Stimulated activated CD8-positive, alpha-beta memory T cell treated with anti-CD3 and anti-CD28 coated beads, Interleukin-2, amount 100 ng/mL, for 1 hour (primary cell): ENCODE measurements around the gene HBE1.
"Not testable (repeated sequence)": the region's sequence is repeated elsewhere in the genome, so short reads cannot be mapped to it uniquely, and the experiment has no call there.

ENCODE experiments used
- DNase-seq, 2 donors: peaks; one replicate each; pipeline ENCODE4 v3.0.0-alpha.2; 2020; ENCODE audit warnings: low read depth in 2 of 2

The HBE1 gene

GRCh38 chr11:5285703-5286340 is 16.1 kb upstream of the HBE1 start:
- no peak for DNase-seq

DNA sequence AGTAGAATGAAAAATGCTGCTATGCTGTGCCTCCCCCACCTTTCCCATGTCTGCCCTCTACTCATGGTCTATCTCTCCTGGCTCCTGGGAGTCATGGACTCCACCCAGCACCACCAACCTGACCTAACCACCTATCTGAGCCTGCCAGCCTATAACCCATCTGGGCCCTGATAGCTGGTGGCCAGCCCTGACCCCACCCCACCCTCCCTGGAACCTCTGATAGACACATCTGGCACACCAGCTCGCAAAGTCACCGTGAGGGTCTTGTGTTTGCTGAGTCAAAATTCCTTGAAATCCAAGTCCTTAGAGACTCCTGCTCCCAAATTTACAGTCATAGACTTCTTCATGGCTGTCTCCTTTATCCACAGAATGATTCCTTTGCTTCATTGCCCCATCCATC is 14.9 kb upstream of the HBE1 start:
- DNase-seq: no peak

DNA sequence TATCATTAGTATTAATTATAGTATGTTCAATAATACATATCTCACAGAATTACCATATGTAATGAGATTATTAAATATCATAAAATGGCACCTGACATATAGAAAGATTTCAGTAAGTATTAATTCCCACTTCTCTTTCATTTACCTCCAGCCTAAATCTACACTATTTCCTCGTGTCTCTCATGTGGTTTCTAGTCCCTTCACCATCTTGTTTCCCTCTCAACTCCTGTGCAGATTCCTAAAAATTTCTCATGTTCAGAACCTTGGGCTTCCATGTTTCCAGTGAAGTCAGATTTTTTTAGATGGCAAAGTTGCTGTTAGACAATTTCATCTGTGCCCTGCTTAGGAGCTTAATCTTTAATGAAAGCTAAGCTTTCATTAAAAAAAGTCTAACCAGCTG is 14.1 kb upstream of the HBE1 start:
- DNase-seq: no peak

- no peak for DNase-seq
Measured at GRCh38 chr11:5283086-5283485, 13.3 kb upstream of the HBE1 start.

GRCh38 chr11:5282628-5283027 is 12.9 kb upstream of the HBE1 start:
- DNase-seq: no peak

- DNase-seq: no peak
Measured at GRCh38 chr11:5281596-5281995, 11.9 kb upstream of the HBE1 start.

DNA sequence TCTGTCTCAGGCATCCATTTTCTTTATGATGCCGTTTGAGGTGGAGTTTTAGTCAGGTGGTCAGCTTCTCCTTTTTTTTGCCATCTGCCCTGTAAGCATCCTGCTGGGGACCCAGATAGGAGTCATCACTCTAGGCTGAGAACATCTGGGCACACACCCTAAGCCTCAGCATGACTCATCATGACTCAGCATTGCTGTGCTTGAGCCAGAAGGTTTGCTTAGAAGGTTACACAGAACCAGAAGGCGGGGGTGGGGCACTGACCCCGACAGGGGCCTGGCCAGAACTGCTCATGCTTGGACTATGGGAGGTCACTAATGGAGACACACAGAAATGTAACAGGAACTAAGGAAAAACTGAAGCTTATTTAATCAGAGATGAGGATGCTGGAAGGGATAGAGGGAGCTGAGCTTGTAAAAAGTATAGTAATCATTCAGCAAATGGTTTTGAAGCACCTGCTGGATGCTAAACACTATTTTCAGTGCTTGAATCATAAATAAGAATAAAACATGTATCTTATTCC is 10.9 kb upstream of the HBE1 start:
- no peak for DNase-seq

GRCh38 chr11:5279471-5280090 is 9.8 kb upstream of the HBE1 start:
- no peak for DNase-seq

GRCh38 chr11:5277807-5278382 is 8.2 kb upstream of the HBE1 start:
- no peak for DNase-seq

DNA sequence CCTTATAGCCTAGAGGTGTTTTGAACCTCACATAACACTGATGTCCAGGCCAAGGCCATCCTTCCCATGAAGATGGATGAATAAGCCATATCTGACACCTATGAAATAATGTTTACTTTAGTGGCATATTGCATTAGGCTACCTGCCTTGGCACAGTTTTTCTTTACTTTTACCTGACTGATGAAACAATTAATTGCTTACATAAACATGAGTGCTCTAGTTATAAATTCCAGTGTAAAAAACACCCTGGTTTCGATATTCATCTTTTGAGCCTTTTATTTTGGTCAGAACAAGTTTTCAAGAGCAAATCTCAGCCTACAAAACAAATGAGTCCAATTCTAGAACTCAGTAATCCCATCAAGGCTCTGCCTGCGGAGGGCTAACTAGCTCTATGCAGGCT is 7.0 kb upstream of the HBE1 start:
- no peak for DNase-seq

DNA sequence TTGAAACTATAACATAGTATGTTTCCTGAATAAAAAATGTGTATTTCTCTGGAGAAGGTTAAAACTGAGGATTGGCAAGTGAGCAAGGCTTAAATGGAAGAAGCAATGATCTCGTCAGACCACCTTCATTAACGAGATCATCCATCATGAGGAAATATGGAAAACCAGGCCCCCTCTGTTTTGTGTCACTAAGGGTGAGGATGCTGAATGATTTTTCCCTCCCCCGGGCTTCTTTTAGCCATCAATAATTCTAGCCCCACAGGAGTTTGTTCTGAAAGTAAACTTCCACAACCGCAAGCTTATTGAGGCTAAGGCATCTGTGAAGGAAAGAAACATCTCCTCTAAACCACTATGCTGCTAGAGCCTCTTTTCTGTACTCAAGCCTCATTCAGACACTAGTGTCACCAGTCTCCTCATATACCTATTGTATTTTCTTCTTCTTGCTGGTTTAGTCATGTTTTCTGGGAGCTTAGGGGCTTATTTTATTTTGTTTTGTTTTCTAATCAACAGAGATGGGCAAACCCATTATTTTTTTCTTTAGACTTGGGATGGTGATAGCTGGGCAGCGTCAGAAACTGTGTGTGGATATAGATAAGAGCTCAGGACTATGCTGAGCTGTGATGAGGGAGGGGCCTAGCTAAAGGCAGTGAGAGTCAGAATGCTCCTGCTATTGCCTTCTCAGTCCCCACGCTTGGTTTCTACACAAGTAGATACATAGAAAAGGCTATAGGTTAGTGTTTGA is 5.8 kb upstream of the HBE1 start:
- no peak for DNase-seq

DNA sequence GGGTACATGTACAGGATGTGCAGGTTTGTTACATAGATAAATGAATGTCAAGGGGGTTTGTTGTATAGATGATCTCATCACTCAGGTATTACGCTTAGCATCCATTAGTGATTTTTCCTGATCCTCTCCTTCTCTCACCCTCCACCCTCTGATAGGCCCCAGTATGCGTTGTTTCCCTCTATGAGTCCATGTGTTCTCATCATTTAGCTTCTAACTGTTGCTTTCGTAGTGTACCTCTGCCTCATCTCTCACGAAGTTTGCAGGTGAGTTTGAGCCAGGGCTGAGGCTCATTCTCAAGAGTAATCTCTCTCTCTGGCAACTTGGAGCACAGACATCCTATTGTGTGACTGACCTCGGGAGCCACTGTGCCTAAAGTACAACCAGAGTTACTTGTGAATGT is 4.7 kb upstream of the HBE1 start:
- DNase-seq: no peak

- no peak for DNase-seq
Measured at GRCh38 chr11:5272395-5273017, 2.8 kb upstream of the HBE1 start.

DNA sequence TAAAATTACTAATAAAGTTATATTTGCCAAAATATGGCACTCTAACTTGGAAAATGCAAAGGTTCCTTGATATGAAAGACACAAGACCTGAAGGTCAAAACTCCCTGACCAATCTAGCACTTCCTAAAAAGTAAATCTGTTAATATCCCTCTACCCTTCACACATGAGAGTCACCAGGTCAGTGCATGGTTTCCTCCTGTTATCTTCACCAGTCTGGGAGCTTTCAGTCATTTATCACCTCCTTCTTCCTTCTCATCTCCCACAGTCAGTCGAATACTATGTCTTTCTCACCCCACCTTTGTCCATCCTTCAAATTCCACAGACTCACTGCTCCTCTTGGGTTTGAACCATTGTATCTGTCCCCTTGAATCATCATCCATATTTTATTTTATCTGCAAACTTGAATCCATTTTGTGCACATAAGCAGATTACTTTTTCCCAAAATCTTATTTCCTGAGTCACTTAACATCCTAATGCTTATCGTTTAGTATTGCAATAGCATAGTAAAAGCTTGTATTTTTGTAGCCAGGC is 2.6 kb downstream of the HBE1 start:
- DNase-seq: no peak

DNA sequence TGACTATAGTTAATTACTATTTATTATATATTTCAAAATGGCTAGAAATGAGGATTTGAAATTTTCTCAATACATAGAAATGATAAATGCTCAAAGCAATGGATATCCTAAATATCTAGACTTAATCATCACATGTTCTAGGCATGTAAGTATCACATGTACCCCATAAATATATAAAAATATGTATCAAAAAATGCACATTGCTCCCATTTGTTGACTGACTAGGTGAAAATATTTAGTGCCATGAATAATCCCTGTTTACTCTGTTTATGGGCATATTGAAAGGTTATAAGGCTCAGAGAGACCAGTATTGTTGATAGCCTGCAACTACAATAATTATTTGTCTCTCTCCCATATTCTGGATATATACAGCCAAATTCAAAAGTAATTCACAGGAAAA is 3.1 kb downstream of the HBE1 start:
- DNase-seq: no peak

DNA sequence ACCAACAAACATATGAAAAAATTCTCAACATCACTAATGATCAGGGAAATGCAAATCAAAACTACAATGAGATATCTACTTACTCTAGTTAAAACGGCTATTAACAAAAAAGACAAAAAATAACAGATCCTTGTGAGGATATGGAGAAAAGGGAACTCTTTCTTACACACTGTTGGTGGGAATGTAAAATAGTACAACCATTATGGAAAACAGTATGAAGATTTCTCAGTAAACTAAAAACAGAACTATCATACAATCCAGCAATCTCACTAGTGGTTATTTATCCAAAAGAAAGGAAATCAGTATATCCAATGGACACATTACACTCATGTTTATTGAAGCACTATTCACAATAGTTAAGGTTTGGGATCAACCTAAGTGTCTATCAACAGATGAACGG is 3.9 kb downstream of the HBE1 start:
- DNase-seq: no peak

- no peak for DNase-seq
Measured at GRCh38 chr11:5258543-5259262, 11.0 kb downstream of the HBE1 start.

- DNase-seq: no peak
Measured at GRCh38 chr11:5257296-5257695, 12.4 kb downstream of the HBE1 start.

DNA sequence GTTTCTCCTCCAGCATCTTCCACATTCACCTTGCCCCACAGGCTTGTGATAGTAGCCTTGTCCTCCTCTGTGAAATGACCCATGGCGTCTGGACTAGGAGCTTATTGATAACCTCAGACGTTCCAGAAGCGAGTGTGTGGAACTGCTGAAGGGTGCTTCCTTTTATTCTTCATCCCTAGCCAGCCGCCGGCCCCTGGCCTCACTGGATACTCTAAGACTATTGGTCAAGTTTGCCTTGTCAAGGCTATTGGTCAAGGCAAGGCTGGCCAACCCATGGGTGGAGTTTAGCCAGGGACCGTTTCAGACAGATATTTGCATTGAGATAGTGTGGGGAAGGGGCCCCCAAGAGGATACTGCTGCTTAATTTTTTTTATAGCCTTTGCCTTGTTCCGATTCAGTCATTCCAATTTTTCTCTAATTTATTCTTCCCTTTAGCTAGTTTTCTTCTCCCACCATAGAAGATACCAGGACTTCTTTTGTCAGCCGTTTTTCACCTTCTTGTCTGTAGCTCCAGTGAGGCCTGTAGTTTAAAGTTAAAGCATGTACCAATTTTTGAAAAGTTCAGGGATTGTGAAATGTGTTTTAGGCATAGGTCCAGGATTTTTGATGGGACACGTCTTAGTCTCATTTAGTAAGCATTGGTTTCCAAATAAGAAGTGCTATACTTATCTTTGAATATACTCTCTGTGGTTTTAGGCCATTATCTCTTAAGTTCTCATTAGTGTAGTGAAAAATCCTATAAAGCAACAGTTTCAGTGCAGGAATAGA is 14.9 kb downstream of the HBE1 start, which contains the start of gene HBG2:
Gene HBG2, minus strand, starts transcription at position 136 of the 768 bp plus-strand sequence. Its CDS starts 53 bp downstream, at position 83.
- not testable (repeated sequence) for DNase-seq

DNA sequence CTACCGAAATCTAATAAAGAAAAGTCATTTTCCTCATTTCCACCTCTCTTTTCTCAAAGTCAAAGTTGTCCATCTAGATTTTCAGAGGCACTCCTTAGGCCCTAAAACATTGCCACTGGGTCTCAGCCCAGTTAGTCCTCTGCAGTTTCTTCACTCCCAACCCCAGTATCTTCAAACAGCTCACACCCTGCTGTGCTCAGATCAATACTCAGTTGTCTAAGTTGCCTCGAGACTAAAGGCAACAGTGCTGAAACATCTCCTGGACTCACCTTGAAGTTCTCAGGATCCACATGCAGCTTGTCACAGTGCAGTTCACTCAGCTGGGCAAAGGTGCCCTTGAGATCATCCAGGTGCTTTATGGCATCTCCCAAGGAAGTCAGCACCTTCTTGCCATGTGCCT is 15.7 kb downstream of the HBE1 start:
- DNase-seq: not testable (repeated sequence)
